GM19467 (cell line): ENCODE measurements around the gene LAMB4.
A peak's percentile ranks its signal among the peaks of the same experiment; 100 is the strongest.

Experiments
- ATAC-seq: cut with Tn5 transposase; IDR thresholded peaks from one replicate; pipeline ENCODE4 v1.9.1; 2021; ENCODE audit warnings: mild to moderate bottlenecking, moderate library complexity; ENCODE audit not compliant: unreplicated experiment

LAMB4 gene

GRCh38 chr7:108016841-108017775, 113.1 kb downstream of the LAMB4 start:
- ATAC-seq, result no peak

- ATAC-seq, result no peak
Measured at GRCh38 chr7:108015740-108016139, 114.4 kb downstream of the LAMB4 start.

- no peak for ATAC-seq
Measured at GRCh38 chr7:108014747-108015682, 115.1 kb downstream of the LAMB4 start.

GRCh38 chr7:108014215-108014614, 115.9 kb downstream of the LAMB4 start:
- ATAC-seq, result no peak

- ATAC-seq, result no peak
Measured at GRCh38 chr7:108012499-108013430, 117.4 kb downstream of the LAMB4 start.

GRCh38 chr7:108010377-108010776, 119.8 kb downstream of the LAMB4 start:
- ATAC-seq, result no peak

- ATAC-seq, result no peak
Measured at GRCh38 chr7:108009873-108010272, 120.3 kb downstream of the LAMB4 start.

GRCh38 chr7:108008827-108009226, 121.3 kb downstream of the LAMB4 start:
- ATAC-seq, result no peak

GRCh38 chr7:108008240-108008639, 121.9 kb downstream of the LAMB4 start:
- ATAC-seq, result no peak

GRCh38 chr7:108007762-108008161, 122.4 kb downstream of the LAMB4 start:
- no peak for ATAC-seq

- no peak for ATAC-seq
Measured at GRCh38 chr7:108007261-108007660, 122.9 kb downstream of the LAMB4 start.

GRCh38 chr7:108004220-108005142, 125.7 kb downstream of the LAMB4 start:
- ATAC-seq, result peak; percentile 53

GRCh38 chr7:108003599-108003935, 126.6 kb downstream of the LAMB4 start:
- no peak for ATAC-seq

- ATAC-seq, result no peak
Measured at GRCh38 chr7:108002726-108003598, 127.2 kb downstream of the LAMB4 start, which contains the start of gene LAMB1. TSS of gene LAMB1 (minus strand) at chr7:108003161. CDS start at chr7:108002885, 276 bp downstream.

GRCh38 chr7:108001764-108002725, 128.1 kb downstream of the LAMB4 start:
- ATAC-seq, result no peak

GRCh38 chr7:108000875-108001763, 129.0 kb downstream of the LAMB4 start:
- ATAC-seq, result no peak
